Measurements from ENCODE around the gene PLEKHA1. TPM values are rescaled to one million over a fixed set of nuclear protein-coding genes. Genes with fewer than 3 reads are reported as not detected.

Gene PLEKHA1
- total RNA-seq, 1 donor, result 45.4 TPM

DNA sequence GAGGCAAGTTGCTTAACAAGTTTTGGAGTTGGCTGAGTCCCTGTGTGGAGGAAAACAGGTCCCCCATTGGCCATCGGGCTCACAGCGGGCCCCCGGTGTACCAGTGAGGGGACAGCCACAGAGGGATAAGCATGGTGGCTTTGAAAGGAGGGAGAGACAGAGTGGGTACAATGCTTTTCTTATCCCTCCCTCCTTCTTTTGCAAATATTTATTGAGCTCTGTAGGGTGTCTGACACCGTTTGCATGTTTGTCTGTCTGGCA lies 89.7 kb downstream of the PLEKHA1 start:
- peaks cover 55% of the 10 kb centered on the region for H3K27me3 ChIP-seq (ENCODE audit: insufficient read depth, low read length)
- H3K4me3 ChIP-seq (ENCODE audit: low read length), result no peak overlapping the region
- H3K9me3 ChIP-seq (ENCODE audit: low read depth, low read length), result no peaks in the 10 kb centered on the region
- peaks cover 53% of the 10 kb centered on the region for H3K4me1 ChIP-seq (ENCODE audit: insufficient read depth, low read length)

DNA sequence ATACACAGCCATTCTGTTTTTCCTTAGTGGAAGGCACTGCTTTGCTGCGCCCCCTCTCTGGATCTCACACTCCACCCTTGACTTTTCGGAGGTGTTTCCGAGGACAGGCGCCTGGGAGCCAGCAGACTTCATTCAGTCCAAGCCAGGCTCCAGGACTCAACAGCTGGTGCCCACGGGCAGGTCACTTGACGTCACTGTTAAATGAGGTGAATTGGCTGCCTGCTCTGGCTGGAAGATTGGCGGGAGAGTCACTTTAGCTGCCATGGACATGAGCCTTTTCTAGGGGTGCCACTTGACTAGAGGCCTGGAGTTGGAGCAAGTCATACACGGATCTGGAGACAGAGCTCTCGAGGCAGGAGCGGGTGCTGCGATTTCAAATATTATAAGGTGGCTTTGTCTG lies 90.1 kb downstream of the PLEKHA1 start:
- no peak overlapping the region for H3K4me3 ChIP-seq (ENCODE audit: low read length)
- H3K9me3 ChIP-seq (ENCODE audit: low read depth, low read length), result no peaks in the 10 kb centered on the region
- peaks cover 50% of the 10 kb centered on the region for H3K27me3 ChIP-seq (ENCODE audit: insufficient read depth, low read length)
- H3K4me1 ChIP-seq (ENCODE audit: insufficient read depth, low read length), result peaks cover 57% of the 10 kb centered on the region

DNA sequence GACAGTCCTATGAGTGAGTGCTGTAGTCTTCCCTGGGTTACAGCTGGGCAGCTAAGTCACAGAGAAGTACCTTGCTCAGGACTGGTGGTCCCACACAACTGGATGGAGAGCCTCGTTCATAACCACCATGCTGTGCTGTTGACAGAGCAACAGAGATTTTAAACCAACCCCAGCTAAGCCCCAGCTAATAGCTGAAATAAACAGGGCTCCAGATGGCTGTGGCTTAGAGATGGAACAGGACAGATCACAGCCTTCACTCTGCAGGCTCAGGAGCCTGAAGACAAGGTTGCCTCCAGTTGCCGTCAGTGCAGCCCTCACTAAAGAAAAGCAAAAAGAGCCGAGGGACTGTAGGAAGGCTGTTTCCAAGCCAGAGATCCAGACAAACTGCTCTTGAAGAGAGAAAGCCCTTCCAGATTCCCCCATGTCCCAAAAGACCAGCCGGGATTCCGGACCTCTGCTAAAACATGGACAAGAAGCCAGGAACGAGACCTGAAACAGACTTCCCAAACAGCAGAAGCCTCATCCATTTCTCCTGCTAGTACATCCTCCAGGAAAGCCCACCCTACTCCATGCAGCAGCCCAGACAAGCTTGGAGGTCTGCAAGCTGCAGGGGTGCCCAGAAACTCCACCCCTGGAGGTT lies 91.0 kb downstream of the PLEKHA1 start:
- H3K27me3 ChIP-seq (ENCODE audit: insufficient read depth, low read length), result peaks cover 41% of the 10 kb centered on the region
- H3K4me3 ChIP-seq (ENCODE audit: low read length), result no peak overlapping the region
- H3K4me1 ChIP-seq (ENCODE audit: insufficient read depth, low read length), result peaks cover 56% of the 10 kb centered on the region
- no peaks in the 10 kb centered on the region for H3K9me3 ChIP-seq (ENCODE audit: low read depth, low read length)

DNA sequence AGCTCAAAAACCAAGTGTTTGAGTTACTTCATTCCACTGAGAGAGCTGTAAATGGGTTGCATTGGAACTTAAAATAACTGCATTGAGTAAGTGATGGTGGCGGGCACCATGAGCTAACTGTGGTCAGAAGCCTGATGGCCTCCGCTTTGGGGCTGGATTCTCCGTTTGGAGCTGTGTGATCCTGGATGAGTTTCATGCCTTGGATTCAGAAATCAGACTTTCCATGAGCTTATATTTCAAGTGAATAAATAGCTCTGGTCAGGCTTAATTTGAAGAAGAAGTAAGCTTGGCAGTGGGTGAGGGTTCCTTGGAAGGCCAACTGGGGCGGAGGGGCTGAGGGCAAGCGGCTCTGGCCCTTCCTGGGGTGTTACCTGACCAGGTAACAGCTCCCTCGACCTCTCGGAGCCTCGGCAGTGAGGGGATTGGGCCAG lies 92.5 kb downstream of the PLEKHA1 start:
- H3K27me3 ChIP-seq (ENCODE audit: insufficient read depth, low read length), result peaks cover 41% of the 10 kb centered on the region
- H3K4me3 ChIP-seq (ENCODE audit: low read length), result no peak overlapping the region
- no peaks in the 10 kb centered on the region for H3K9me3 ChIP-seq (ENCODE audit: low read depth, low read length)
- H3K4me1 ChIP-seq (ENCODE audit: insufficient read depth, low read length), result peaks cover 49% of the 10 kb centered on the region

DNA sequence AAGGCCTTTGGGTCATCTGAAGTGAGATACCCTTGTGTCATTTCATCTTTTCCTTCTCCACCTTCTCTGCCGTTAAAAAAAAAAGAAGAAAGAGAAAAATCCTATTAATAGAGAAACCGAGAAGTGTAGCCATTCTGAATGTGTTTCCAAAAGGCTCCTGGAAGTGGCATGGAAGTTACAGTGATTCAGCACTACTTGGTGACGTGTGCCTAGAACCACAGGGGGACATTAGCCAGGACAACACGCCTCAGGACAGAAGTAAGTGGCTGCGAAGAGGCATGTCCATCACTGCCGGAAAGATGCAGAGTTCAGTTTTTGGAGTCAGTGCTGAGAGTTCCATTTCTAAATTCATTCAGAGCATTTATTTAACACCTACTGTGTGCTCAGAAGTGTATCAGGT lies 93.2 kb downstream of the PLEKHA1 start:
- Histone ChIP-seq H3K9me3 (ENCODE audit: low read depth, low read length) (no peaks in the 10 kb centered on the region), H3K27me3 (ENCODE audit: insufficient read depth, low read length) (peaks cover 38% of the 10 kb centered on the region), H3K4me3 (ENCODE audit: low read length) (no peak overlapping the region), H3K4me1 (ENCODE audit: insufficient read depth, low read length) (peaks cover 45% of the 10 kb centered on the region)

DNA sequence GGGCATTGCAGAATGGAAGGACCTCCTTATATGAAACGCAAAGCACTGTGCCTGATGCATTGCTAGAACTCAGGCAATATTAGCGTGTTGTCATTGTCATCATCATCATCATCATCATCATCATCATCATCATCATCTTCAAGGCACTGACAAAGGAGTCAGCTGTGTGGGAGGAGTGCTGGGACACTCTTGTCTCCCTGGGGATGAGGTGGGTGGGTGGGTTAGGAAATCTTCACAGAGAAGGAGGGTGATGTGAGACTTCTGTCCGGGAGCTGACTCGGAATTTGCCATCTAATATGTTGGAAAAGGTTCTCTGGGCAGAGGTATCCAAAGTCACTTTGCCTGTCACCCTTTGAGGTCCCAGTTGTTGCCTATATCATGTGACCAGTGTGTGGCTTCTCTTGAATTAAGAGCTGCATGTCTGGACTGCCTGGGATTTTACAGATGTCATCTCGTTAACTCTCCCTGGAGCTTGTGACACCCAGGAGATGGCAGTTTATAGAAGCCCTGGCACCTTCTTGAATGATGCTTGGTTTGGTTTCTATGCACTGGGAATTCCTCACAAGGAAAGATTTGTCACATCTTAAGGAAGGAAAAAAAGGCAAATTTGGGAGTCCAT lies 93.9 kb downstream of the PLEKHA1 start:
- H3K4me1 ChIP-seq (ENCODE audit: insufficient read depth, low read length), result peaks cover 42% of the 10 kb centered on the region

DNA sequence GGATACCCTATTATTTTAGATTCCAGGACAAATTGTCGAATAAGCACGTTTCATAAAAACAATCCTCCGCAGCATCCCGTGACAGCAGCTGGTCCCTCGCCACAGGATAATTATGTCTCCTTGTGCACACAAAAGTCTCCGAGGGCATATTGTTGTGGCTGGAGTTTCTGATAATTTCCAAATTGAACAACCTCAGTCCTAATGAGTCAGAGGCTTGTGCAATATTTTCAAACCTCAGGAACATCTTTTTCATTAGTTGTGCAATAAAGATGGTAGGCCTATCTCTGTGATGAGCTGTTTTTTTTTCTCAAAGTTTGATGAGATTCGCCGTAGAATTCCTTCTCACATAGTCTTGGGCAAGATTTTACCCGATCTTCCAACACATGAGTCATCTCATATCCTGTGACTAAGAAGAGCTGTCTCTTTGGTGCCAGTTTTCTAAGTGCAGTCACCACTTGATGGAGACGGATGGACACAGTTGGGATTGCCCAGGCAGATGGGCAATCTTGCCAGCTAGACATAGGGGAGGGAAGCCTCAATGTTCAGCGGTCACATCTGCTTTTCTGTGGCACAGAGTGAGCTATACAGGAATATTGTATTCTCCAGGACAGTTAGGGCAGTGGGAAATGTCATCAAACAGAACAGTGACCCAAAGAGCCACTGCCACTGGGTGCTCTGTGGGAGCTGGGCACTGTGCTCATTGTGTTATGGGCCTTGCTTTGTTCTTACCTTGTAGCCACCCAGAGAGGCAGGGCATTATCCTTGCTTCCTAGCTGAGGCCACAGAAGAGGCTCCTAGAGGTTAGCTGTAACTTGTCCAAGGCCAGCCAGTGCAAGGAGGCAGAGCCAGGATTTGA lies 94.6 kb downstream of the PLEKHA1 start:
- Histone ChIP-seq H3K4me1 (ENCODE audit: insufficient read depth, low read length) (peaks cover 45% of the 10 kb centered on the region), H3K27me3 (ENCODE audit: insufficient read depth, low read length) (peaks cover 27% of the 10 kb centered on the region), H3K4me3 (ENCODE audit: low read length) (no peak overlapping the region), H3K9me3 (ENCODE audit: low read depth, low read length) (no peaks in the 10 kb centered on the region)

More for the DNA sequence above, 93.9 kb downstream of the PLEKHA1 start:
- Histone ChIP-seq H3K9me3 (ENCODE audit: low read depth, low read length) (no peaks in the 10 kb centered on the region), H3K27me3 (ENCODE audit: insufficient read depth, low read length) (peaks cover 31% of the 10 kb centered on the region), H3K4me3 (ENCODE audit: low read length) (no peak overlapping the region)

DNA sequence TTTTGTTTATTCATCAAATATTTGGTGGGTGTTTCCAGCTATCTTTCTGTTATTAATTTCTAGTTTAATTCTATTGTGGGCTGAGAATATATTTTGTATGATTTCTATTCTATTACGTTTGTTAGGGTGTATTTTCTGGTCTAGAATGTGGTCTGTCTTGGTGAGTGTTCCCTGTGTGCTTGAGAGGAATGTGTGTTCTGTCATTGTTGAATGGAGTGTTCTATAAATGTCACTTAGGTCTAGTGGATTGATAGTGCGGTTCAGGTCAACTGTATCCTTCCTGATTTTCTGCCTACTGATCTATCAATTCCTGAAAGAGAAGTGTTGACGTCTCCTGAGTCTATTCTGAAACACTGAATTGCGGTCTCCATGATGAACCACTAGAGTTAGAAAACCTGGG lies 95.3 kb downstream of the PLEKHA1 start:
- H3K9me3 ChIP-seq (ENCODE audit: low read depth, low read length), result no peaks in the 10 kb centered on the region
- H3K27me3 ChIP-seq (ENCODE audit: insufficient read depth, low read length), result peaks cover 20% of the 10 kb centered on the region
- H3K4me3 ChIP-seq (ENCODE audit: low read length), result no peak overlapping the region
- peaks cover 48% of the 10 kb centered on the region for H3K4me1 ChIP-seq (ENCODE audit: insufficient read depth, low read length)

DNA sequence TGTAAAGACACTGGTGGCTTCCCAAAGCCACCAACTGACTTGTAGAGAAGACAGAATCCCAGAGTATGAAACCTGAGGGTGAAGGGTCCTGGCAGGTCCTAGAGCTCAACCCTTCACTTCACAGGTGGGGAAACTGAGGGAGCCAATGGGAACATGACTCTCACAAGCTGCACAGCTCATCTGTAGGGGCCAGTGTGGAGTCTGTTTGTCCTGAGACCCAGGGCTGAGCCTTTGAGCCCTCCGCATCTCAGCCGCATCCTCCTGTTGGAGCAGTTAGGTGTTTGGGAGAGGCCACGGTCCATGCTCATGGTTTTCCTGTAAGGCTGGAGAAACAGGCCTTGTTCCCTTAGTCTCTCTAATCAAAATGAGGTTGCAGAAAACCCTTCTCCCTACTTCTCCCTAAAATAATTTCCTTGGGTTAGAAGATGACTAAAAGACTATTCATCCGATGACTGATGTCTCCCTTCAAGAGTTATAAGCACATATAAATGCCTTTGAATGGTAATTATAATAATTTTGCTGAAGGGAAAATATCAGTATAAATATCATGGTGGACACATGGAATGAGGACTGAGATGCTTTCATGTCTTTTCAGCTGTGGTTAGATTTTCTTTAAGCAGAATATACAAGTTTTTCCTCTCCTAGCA lies 97.1 kb downstream of the PLEKHA1 start:
- Histone ChIP-seq H3K4me3 (ENCODE audit: low read length) (no peak overlapping the region), H3K9me3 (ENCODE audit: low read depth, low read length) (no peaks in the 10 kb centered on the region), H3K27me3 (ENCODE audit: insufficient read depth, low read length) (peaks cover 12% of the 10 kb centered on the region), H3K4me1 (ENCODE audit: insufficient read depth, low read length) (peaks cover 44% of the 10 kb centered on the region)

DNA sequence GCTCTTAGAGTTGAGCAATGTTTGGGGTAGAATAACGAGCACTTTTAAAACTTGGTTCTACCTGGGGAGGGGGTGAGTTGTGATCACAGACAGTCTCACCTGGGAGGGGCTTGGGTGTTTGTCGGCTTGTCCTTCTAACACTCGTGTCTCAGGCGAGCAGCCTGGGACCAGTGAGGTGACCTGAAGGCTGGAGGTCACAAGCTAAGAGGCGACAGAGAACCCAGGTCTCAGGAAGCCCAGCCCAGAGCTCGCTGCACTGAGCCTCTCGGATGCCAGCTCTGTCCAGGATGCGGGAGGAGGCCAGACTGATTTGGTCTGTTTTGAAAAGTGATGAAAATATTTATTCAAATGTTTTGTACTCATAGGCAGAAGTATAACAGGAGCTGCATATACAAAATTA lies 98.6 kb downstream of the PLEKHA1 start:
- peaks cover 12% of the 10 kb centered on the region for H3K27me3 ChIP-seq (ENCODE audit: insufficient read depth, low read length)
- H3K4me3 ChIP-seq (ENCODE audit: low read length), result no peak overlapping the region
- H3K9me3 ChIP-seq (ENCODE audit: low read depth, low read length), result no peaks in the 10 kb centered on the region
- peaks cover 29% of the 10 kb centered on the region for H3K4me1 ChIP-seq (ENCODE audit: insufficient read depth, low read length)

DNA sequence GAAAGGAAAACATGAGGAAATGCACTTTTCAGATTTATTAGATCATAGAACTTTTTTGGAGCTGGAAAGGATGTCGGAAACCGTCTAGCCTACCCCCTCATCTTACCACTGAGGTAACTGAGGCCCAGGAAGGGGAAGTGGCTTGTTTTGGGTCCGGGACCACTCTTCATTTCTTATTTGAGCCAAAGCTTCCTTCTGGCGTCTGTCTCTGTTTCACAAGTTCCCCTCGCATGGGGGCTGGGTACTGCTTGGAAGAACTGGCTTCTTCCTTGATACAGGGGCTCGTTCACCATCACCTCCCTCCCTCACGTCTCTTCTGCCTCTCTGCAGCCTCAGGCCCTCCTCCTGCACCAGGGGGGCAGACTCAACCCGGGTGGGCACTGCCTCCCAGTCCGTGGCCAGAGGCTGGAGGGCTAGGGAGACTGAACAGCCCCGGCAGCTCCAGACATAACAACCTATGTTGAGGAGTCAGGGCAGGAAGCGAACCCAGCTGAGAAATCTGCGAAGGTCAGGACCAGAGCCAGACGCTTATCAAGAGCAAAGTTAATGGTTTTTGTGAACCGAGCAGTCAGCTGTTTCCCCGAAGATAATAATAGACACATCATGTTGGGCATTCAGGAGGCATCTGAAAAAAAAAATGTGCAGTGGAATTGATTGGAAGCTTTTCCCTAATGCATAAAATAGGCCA lies 99.8 kb downstream of the PLEKHA1 start:
- peaks cover 12% of the 10 kb centered on the region for H3K27me3 ChIP-seq (ENCODE audit: insufficient read depth, low read length)
- peaks cover 17% of the 10 kb centered on the region for H3K4me1 ChIP-seq (ENCODE audit: insufficient read depth, low read length)
- no peak overlapping the region for H3K4me3 ChIP-seq (ENCODE audit: low read length)
- no peaks in the 10 kb centered on the region for H3K9me3 ChIP-seq (ENCODE audit: low read depth, low read length)

DNA sequence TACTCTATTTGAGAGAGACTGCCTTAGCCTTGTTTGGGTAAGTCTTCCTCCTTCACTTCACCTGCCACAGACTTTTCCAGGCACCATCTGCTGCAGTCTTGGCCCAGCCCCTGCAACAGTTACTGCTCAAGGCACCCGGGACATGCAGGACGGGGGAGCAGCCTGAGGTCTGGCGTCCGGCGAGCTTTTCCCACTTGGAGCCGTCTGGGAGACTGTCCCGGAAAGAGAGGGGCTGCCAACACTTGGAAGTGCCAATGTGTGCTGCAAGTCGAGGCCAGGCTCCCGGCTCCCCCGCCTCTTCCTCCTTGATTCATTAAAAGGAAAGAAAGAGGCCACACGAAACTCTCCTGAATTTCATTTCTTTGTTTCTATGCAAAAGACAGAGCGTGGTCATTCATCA lies 100.6 kb downstream of the PLEKHA1 start:
- H3K9me3 ChIP-seq (ENCODE audit: low read depth, low read length), result no peaks in the 10 kb centered on the region
- H3K27me3 ChIP-seq (ENCODE audit: insufficient read depth, low read length), result peaks cover 12% of the 10 kb centered on the region
- peaks cover 9% of the 10 kb centered on the region for H3K4me1 ChIP-seq (ENCODE audit: insufficient read depth, low read length)
- H3K4me3 ChIP-seq (ENCODE audit: low read length), result no peak overlapping the region

DNA sequence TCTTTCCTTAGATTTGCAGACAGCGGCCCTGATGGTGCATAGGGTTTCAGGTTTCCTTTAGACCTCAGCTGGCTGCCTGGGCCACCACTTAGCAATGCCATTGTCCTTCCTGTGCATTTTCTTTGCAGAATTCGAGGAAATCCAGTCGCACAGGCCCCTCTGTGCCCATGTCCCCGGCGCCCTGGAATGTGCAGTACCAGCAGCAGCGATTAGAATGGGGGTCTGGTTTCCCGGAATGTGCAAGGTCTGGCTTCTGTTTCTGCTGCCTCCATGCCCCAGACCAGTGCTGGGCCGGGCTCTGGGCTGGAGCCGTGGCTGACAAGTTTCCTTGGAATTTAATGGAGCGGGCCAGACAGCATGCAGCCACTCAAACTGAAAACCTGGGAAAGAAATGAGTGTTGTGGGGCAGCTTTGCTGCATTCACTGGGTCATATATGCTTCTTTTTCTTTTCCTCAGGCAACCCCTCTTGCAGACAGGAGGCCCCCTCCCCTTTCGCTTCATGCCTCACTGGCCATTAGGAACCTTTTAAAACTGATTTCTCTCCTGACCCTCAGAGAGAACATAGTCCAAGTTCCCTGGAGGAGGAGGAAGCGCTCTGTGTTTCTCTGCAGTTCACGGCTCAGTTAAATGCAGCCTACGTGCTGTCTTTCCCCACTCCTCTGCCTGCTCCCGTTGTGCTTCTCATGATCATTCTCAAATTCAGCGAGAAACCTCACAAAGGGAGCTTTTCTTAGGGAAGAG lies 101.3 kb downstream of the PLEKHA1 start:
- H3K27me3 ChIP-seq (ENCODE audit: insufficient read depth, low read length), result peaks cover 12% of the 10 kb centered on the region
- peaks cover 7% of the 10 kb centered on the region for H3K4me1 ChIP-seq (ENCODE audit: insufficient read depth, low read length)
- H3K9me3 ChIP-seq (ENCODE audit: low read depth, low read length), result no peaks in the 10 kb centered on the region
- no peak overlapping the region for H3K4me3 ChIP-seq (ENCODE audit: low read length)

DNA sequence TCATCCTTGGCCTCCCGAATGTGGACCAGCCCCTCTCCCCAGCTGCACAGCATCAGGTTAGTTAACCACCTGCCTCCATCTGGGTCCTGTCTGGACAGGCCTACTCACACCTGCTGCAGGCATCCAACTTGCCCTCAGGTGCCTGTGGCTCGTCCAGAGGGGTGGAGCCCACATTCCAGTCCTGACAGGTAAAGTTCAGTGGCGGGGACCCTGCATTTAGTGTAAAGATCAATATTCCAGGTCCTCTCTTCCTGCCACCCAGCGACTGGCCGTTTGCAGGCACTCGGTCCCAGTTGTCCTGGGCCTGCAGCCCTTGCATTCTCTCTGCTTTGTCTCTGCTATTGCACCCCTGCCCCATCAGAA lies 101.8 kb downstream of the PLEKHA1 start:
- H3K4me3 ChIP-seq (ENCODE audit: low read length), result no peak overlapping the region
- peaks cover 7% of the 10 kb centered on the region for H3K4me1 ChIP-seq (ENCODE audit: insufficient read depth, low read length)
- peaks cover 12% of the 10 kb centered on the region for H3K27me3 ChIP-seq (ENCODE audit: insufficient read depth, low read length)
- H3K9me3 ChIP-seq (ENCODE audit: low read depth, low read length), result no peaks in the 10 kb centered on the region

All from mononuclear cell (primary cell).